ENCODE results near the gene BNC1. TPM values are rescaled to one million over a fixed set of nuclear protein-coding genes. Genes with fewer than 3 reads are reported as not detected.
A peak's percentile ranks its signal among the peaks of the same experiment; 100 is the strongest.

Gene BNC1
- under 1 TPM in 1 of 2 donors, not detected in 1; 0.26 TPM for total RNA-seq

- Histone ChIP-seq H3K27me3 (peaks cover 0 to 29% of the 10 kb centered on the region in 2 donors), H3K36me3 (replicated peaks in 1 of 2; ENCODE audit: insufficient read depth in 1 of 2, low read depth in 2 of 2) (no peaks in the 10 kb centered on the region), H3K9me3 (no peaks in the 10 kb centered on the region), H3K4me1 (peaks cover 15% of the 10 kb centered on the region), H3K27ac (no peak within 1 kb of the TSS), H3K4me3 (peak within 1 kb of the TSS in 1 of 2 donors; percentile 9)
- DNase-seq, result no peak
- TF ChIP-seq POLR2A (IDR thresholded peaks at IDR 0.05) (no peak), CTCF (IDR thresholded peaks at IDR 0.05) (no peak)
- intact Hi-C loops (cut with DNase I), result no loop called here
- WGBS, 2 donors, result 10 to 17% methylated on average over 15 to 82 of the region's 93 CpGs
- no peak for ATAC-seq
Measured at GRCh38 chr15:83284559-83285283, at the start of gene BNC1. BNC1 (minus strand) TSS chr15:83284664; CDS start chr15:83284628, 36 bp downstream.

- WGBS, 2 donors, result 59 to 61% methylated on average over 4 of the region's 4 CpGs
- Histone ChIP-seq H3K27me3 (no peaks in the 10 kb centered on the region), H3K4me3 (no peak overlapping the region), H3K4me1 (no peaks in the 10 kb centered on the region), H3K27ac (no peak overlapping the region), H3K36me3 (replicated peaks in 1 of 2; ENCODE audit: insufficient read depth in 1 of 2, low read depth in 2 of 2) (no peaks in the 10 kb centered on the region), H3K9me3 (no peaks in the 10 kb centered on the region)
- no peak for TF ChIP-seq CTCF (IDR thresholded peaks at IDR 0.05)
- TF ChIP-seq POLR2A (IDR thresholded peaks at IDR 0.05), result no peak
- ATAC-seq, result no peak
- no peak for DNase-seq
- intact Hi-C loops (cut with DNase I), result no loop called here
Measured at GRCh38 chr15:83327041-83327440, 42.6 kb upstream of the BNC1 start.

- no peaks in the 10 kb centered on the region for H3K36me3 ChIP-seq (replicated peaks in 1 of 2; ENCODE audit: insufficient read depth in 1 of 2, low read depth in 2 of 2)
- TF ChIP-seq CTCF (IDR thresholded peaks at IDR 0.05), result no peak
- TF ChIP-seq POLR2A (IDR thresholded peaks at IDR 0.05), result no peak
- DNase-seq, result no peak
- intact Hi-C loops (cut with DNase I), result no loop called here
- ATAC-seq, result no peak
- H3K27me3 ChIP-seq, result no peaks in the 10 kb centered on the region
- H3K27ac ChIP-seq, result no peak overlapping the region
- H3K4me1 ChIP-seq, result no peaks in the 10 kb centered on the region
- no peaks in the 10 kb centered on the region for H3K9me3 ChIP-seq
- 48 to 71% methylated on average over 2 of the region's 2 CpGs for WGBS, 2 donors
- no peak overlapping the region for H3K4me3 ChIP-seq
Measured at GRCh38 chr15:83324799-83325198, 40.3 kb upstream of the BNC1 start.

- no peaks in the 10 kb centered on the region for H3K4me1 ChIP-seq
- no peaks in the 10 kb centered on the region for H3K36me3 ChIP-seq (replicated peaks in 1 of 2; ENCODE audit: insufficient read depth in 1 of 2, low read depth in 2 of 2)
- intact Hi-C loops (cut with DNase I), result no loop called here
- no peak overlapping the region for H3K4me3 ChIP-seq
- H3K27ac ChIP-seq, result no peak overlapping the region
- H3K9me3 ChIP-seq, result no peaks in the 10 kb centered on the region
- WGBS, 2 donors, result 31 to 33% methylated on average over 9 of the region's 9 CpGs
- peak in 3 of 4 donors; percentile 38 to 50 (median 50) for DNase-seq
- H3K27me3 ChIP-seq, result no peaks in the 10 kb centered on the region
- no peak for TF ChIP-seq CTCF (IDR thresholded peaks at IDR 0.05)
- peak; percentile 58 for ATAC-seq
Measured at GRCh38 chr15:83323296-83323711, 38.8 kb upstream of the BNC1 start.

- Histone ChIP-seq H3K36me3 (replicated peaks in 1 of 2; ENCODE audit: insufficient read depth in 1 of 2, low read depth in 2 of 2) (no peaks in the 10 kb centered on the region), H3K4me1 (no peaks in the 10 kb centered on the region), H3K27me3 (no peaks in the 10 kb centered on the region), H3K9me3 (no peaks in the 10 kb centered on the region), H3K4me3 (no peak overlapping the region), H3K27ac (no peak overlapping the region)
- DNase-seq (no peak), ATAC-seq (no peak)
- intact Hi-C loops (cut with DNase I), result no loop called here
- 87 to 90% methylated on average over 3 of the region's 3 CpGs for WGBS, 2 donors
- TF ChIP-seq CTCF (IDR thresholded peaks at IDR 0.05) (no peak), POLR2A (IDR thresholded peaks at IDR 0.05) (no peak)
Measured at GRCh38 chr15:83322691-83323090, 38.2 kb upstream of the BNC1 start.
